DND-41 (cell line): Measurements from ENCODE around the gene CBLN1.

Experiments used
- ATAC-seq: fragments of 200-7000 bp; cut with Tn5 transposase; 3 replicates; pipeline ENCODE4 v1.9.1; 2021; ENCODE audit warnings: low read depth; ENCODE audit not compliant: insufficient read depth
- DNase-seq: peaks from one replicate; pipeline ENCODE4 v3.0.0-alpha.2; 2020
- H2AFZ ChIP-seq: 2 replicates; pipeline ENCODE4 v1.6.0; 2012; ENCODE audit warnings: low read depth, low read length
- H3K27ac ChIP-seq: 2 replicates; pipeline ENCODE4 v1.5.1; 2012; ENCODE audit warnings: low read length, inconsistent platforms
- H3K27me3 ChIP-seq: fragments of 200-600 bp; sonication (generic); 2 replicates; pipeline ENCODE4 v1.6.0; 2012; ENCODE audit warnings: low read length, mild to moderate bottlenecking, inconsistent platforms; ENCODE audit not compliant: insufficient read depth, poor library complexity
- H3K36me3 ChIP-seq: 2 replicates; pipeline ENCODE4 v1.5.1; 2012; ENCODE audit warnings: low read length, inconsistent platforms; ENCODE audit not compliant: insufficient read depth
- H3K4me1 ChIP-seq: 2 replicates; pipeline ENCODE4 v1.5.1; 2012; ENCODE audit warnings: mild to moderate bottlenecking, low read length; ENCODE audit not compliant: insufficient read depth
- H3K4me2 ChIP-seq: 2 replicates; pipeline ENCODE4 v1.6.0; 2012; ENCODE audit warnings: mild to moderate bottlenecking, moderate library complexity, low read length, inconsistent platforms; ENCODE audit not compliant: insufficient read depth
- H3K4me3 ChIP-seq, 2 experiments: fragments of 200-600 bp in 1 of 2; shearing (Covaris generic) in 1 of 2; 2 replicates each; pipeline ENCODE4 v1.5.1; 2012 to 2016; ENCODE audit warnings: inconsistent platforms in 2 of 2, low read length in 2 of 2, mild to moderate bottlenecking in 2 of 2, low read depth in 1 of 2, moderate library complexity in 1 of 2
- H3K79me2 ChIP-seq: 2 replicates; pipeline ENCODE4 v1.6.0; 2012; ENCODE audit warnings: low read length, inconsistent platforms; ENCODE audit not compliant: insufficient read depth
- H3K9ac ChIP-seq: 2 replicates; pipeline ENCODE4 v1.6.0; 2012; ENCODE audit warnings: low read depth, mild to moderate bottlenecking, inconsistent platforms, low read length, moderate library complexity
- H3K9me3 ChIP-seq: 2 replicates; pipeline ENCODE4 v1.5.1; 2012; ENCODE audit warnings: low read length, moderate library complexity, mild to moderate bottlenecking, inconsistent platforms; ENCODE audit not compliant: insufficient read depth, severe bottlenecking
- H4K20me1 ChIP-seq: 2 replicates; pipeline ENCODE4 v1.6.0; 2012; ENCODE audit warnings: low read length; ENCODE audit not compliant: insufficient read depth
- CTCF ChIP-seq: IDR thresholded peaks from 2 replicates; pipeline ENCODE4 v1.5.1; 2012; ENCODE audit warnings: borderline replicate concordance, low read length, moderate library complexity, mild to moderate bottlenecking; ENCODE audit not compliant: poor library complexity, severe bottlenecking; ENCODE audit errors: extremely low read depth
- EZH2 ChIP-seq: IDR thresholded peaks from 3 replicates; pipeline ENCODE4 v1.6.1; 2012; ENCODE audit warnings: borderline replicate concordance, low read depth, mild to moderate bottlenecking, moderate library complexity, low read length, inconsistent platforms; ENCODE audit not compliant: severe bottlenecking

Gene CBLN1

GRCh38 chr16:49287572-49287971 lies 5.9 kb upstream of the CBLN1 start:
- Histone ChIP-seq H3K4me1 (no peaks in the 10 kb centered on the region), H3K27ac (no peak overlapping the region), H2AFZ (no peak overlapping the region), H3K9ac (no peak overlapping the region), H3K9me3 (no peaks in the 10 kb centered on the region), H3K79me2 (no peaks in the 10 kb centered on the region), H3K36me3 (no peaks in the 10 kb centered on the region), H3K27me3 (no peaks in the 10 kb centered on the region), H3K4me3 (no peak overlapping the region), H3K4me2 (no peak overlapping the region), H4K20me1 (no peaks in the 10 kb centered on the region)
- no peak for DNase-seq
- ATAC-seq: no peak
- no peak for TF ChIP-seq CTCF
- no peak for TF ChIP-seq EZH2

DNA sequence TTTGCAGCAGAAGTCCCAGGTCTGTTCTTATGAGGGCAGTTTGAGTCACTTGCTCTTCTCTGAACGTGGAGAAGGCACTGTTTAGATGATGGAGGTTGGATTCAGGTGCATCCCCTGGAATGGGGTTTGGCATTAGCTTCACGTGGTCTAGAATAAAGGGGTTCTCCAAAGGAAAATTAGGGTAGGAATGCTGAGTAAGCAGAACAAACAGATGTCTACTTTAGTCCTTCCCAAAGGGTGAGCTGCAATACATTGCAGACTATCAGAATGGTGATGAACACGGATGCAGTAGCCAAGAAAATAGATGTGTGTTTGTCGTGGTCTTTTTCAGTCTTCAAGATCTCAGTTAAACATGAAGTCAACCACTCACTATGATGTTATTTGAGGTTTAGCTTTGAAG lies 3.3 kb upstream of the CBLN1 start:
- no peak overlapping the region for H3K4me3 ChIP-seq
- no peaks in the 10 kb centered on the region for H3K9me3 ChIP-seq
- H3K79me2 ChIP-seq: no peaks in the 10 kb centered on the region
- H3K27ac ChIP-seq: no peak overlapping the region
- H2AFZ ChIP-seq: no peak overlapping the region
- H3K4me2 ChIP-seq: no peak overlapping the region
- DNase-seq (no peak), ATAC-seq (no peak)
- no peaks in the 10 kb centered on the region for H3K4me1 ChIP-seq
- no peaks in the 10 kb centered on the region for H3K36me3 ChIP-seq
- no peaks in the 10 kb centered on the region for H4K20me1 ChIP-seq
- H3K9ac ChIP-seq: no peak overlapping the region
- H3K27me3 ChIP-seq: no peaks in the 10 kb centered on the region
- TF ChIP-seq CTCF (no peak), EZH2 (no peak)

DNA sequence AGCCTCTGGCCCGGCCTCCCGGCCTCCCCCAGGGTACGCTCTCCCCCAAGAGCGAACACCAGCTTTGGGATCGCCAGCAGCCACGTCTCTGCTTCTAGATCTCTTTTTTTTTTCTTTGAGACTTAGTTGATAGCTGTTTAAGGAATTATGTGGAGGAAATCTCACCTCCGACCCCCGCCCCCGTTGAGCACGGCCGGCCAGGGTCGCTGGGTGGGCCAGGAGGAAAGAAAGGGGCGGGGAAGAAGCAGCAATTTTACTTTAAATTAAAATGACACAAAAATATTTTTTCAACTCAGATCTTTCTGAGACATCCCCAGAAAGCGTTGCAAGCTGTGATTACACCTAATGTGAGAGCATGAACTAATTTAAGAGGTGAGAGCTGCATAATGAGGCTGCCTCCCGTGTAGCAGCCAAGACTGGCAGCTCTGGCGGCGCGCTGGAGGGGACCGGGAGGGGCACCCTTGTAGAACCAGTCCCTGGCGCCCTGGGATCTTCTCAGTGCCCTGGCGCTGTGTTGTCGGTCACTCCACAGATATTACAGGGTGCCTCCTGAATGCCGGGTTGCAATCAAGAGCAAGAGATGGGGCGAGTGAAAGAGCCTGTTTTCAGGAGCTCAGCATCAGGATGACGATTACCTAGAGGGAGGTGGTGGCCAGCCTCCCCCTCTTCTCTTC lies 1.9 kb upstream of the CBLN1 start:
- H4K20me1 ChIP-seq: no peaks in the 10 kb centered on the region
- no peak for DNase-seq
- H3K4me2 ChIP-seq: no peak overlapping the region
- H2AFZ ChIP-seq: no peak overlapping the region
- H3K79me2 ChIP-seq: no peaks in the 10 kb centered on the region
- H3K9me3 ChIP-seq: no peaks in the 10 kb centered on the region
- no peaks in the 10 kb centered on the region for H3K4me1 ChIP-seq
- H3K9ac ChIP-seq: no peak overlapping the region
- no peak overlapping the region for H3K27ac ChIP-seq
- H3K36me3 ChIP-seq: no peaks in the 10 kb centered on the region
- H3K4me3 ChIP-seq: no peak overlapping the region
- H3K27me3 ChIP-seq: no peaks in the 10 kb centered on the region
- no peak for ATAC-seq
- TF ChIP-seq CTCF (no peak), EZH2 (no peak)
